GM12873 (cell line): ENCODE measurements around the gene KRT82.

Experiments used
- CTCF ChIP-seq: IDR thresholded peaks from 2 replicates; pipeline ENCODE4 v1.5.1; 2012; ENCODE audit warnings: low read depth, mild to moderate bottlenecking, moderate library complexity, low read length, control low read depth; ENCODE audit not compliant: insufficient read depth; ENCODE audit errors: missing control alignments

Gene KRT82

GRCh38 chr12:52395761-52396434 is 10.2 kb downstream of the KRT82 start:
- peak; percentile 55 for TF ChIP-seq CTCF

DNA sequence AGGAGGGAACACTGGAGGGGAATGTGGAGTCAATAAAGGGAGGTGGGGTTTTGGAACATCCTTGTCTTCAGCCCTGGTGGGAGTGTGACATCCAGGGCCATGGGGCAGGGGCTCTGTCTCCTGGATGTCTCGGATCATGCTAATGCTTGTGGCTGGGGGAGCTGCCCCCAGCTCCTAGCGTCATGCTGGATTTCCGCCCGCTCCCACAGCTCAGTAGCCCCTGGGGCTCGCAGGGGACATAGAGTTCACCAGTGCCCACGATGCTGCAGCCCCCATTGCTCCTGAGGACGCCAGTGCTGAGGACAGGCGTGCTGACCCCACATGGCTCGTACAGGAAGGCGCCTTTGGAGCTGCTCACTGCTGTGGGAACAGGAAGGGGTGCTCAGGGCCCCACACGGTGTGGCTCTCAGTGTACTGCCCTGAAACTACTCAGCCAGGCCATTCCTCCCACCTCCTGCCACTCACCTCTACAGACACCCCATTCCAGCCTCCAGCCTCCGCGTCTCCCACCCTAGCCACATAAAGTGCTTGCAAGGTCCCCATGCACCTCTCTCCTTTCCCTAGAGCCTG is 11.2 kb downstream of the KRT82 start:
- no peak for TF ChIP-seq CTCF

GRCh38 chr12:52392465-52393007 is 13.6 kb downstream of the KRT82 start:
- no peak for TF ChIP-seq CTCF

GRCh38 chr12:52391618-52392002 is 14.5 kb downstream of the KRT82 start:
- TF ChIP-seq CTCF: no peak

DNA sequence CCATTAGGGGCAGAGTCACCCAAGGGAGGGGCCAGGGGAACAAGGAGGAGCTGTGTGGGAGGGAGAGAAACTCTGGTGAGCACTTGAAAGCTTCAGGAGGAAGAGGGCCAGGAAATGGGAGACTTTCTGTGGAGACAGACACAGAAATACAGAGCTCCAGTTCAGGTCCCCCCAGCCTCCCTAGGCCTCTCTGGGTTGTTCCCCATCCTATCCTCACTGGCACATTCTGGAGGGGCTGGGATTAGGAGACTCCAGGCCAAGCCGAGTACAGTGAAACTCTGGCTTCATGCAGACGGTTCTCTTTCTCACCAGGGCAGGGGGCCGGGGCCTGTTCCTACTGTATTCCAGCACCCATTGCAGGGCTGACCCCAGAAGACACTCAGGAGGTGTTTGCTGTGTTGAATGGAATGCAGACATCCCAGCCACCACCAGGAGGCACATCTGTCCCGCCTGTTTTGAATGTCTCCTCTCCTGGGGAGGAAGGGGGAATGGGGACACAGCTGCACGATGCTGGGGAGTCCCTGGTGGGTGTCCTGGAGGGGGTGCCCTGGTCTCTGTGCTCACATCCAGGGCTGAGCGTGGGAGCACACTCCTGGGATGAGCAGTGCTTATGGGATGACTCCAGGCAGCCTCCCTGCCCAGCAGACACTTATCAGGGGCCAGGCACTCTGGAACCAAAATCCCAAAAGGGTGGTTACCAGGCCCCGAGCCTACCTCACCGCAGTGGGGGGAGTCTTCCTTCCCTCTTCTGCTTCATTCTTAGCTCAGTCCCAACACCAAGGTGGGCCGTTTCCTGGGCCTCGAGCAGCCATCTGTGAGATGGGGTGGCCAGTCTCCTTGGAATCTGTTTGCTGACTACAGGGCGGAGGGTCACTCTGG is 15.2 kb downstream of the KRT82 start:
- TF ChIP-seq CTCF: peak; percentile 71

DNA sequence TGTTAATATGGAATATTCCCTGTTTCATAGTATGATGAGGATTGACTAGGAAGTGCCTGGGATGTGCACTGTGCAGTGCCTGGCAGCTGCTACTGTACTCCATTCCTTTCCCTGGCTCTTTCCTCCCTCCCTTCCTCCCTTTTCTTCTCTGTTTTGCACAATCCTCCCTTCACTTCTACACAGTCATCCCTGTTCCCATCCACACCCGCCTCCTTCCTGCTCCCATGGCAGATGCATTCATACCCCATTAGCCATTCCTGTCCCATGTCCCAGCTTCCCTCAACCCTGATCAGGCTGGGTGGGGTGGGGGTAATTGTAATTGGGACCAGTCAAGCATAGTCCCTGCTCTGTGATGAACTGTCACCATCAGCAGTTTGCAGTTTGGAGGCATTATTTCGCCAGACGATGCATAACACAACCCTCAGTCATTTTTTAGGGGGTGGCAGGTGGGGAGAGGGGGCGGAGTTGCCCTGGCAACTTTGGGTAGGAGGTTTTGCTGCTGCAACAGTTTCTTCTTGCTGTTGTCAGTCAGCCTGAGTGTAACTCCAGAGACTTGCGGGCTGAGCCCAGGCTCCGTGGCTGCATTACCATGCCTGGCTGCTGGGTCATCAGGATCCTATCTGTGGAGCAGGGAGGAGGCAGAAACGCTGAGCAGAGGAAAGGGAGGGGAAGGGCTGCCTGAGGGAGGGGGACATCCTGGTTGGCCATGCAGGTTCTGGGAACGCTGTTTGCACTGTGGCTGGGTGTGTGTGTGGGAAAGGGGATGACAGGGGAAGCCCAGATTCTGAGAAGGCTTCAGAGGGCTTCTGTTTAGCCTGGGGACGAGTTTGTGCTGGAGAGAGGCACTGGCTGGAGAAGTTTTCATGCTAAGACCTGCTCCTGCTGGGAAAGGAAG is 16.6 kb downstream of the KRT82 start:
- TF ChIP-seq CTCF: no peak
